Sigmoid colon (tissue), 7 donors: Measurements from ENCODE around the gene CTNND2. TPM values are rescaled to one million over a fixed set of nuclear protein-coding genes. Genes with fewer than 3 reads are reported as not detected.

ENCODE experiments used
- DNase-seq: peaks from one replicate; pipeline ENCODE4 v3.0.0-alpha.2; 2019
- H3K27ac ChIP-seq, 4 donors: fragments of 200-600 bp; sonication (generic); one replicate each; pipeline ENCODE4 v1.5.1; 2016 to 2019; ENCODE audit warnings: mild to moderate bottlenecking in 1 of 4
- H3K27me3 ChIP-seq, 3 donors: fragments of 200-600 bp; sonication (generic); one replicate each; pipeline ENCODE4 v1.5.1; 2019; ENCODE audit warnings: mild to moderate bottlenecking in 1 of 3
- H3K36me3 ChIP-seq, 4 donors: fragments of 200-600 bp; sonication (generic); one replicate each; pipeline ENCODE4 v1.5.1; 2016 to 2019
- H3K4me1 ChIP-seq, 4 donors: fragments of 200-600 bp; sonication (generic); one replicate each; pipeline ENCODE4 v1.5.1; 2017 to 2019
- H3K4me3 ChIP-seq, 4 donors: fragments of 200-600 bp; sonication (generic); one replicate each; pipeline ENCODE4 v1.5.1; 2017 to 2019; ENCODE audit warnings: mild to moderate bottlenecking in 2 of 4, moderate library complexity in 1 of 4
- H3K9me3 ChIP-seq, 4 donors: fragments of 200-600 bp in 3 of 4; sonication (generic) in 3 of 4; one replicate each; pipeline versions ENCODE4 v1.5.1 to v1.6.1; 2013 to 2019
- CTCF ChIP-seq, 4 experiments: fragments of 450-650 bp in 3 of 4; fragments of 200-600 bp in 1 of 4; IDR thresholded peaks; one replicate each; pipeline ENCODE4 v1.5.1; 2016 to 2019; ENCODE audit warnings: antibody characterized with exemption in 4 of 4, mild to moderate bottlenecking in 3 of 4, moderate library complexity in 2 of 4
- EP300 ChIP-seq, 4 donors: sonication (generic); formaldehyde crosslinking; IDR thresholded peaks; one replicate each; pipeline ENCODE4 v1.6.1; 2017; ENCODE audit warnings: antibody characterized with exemption in 4 of 4
- POLR2A ChIP-seq, 2 donors: fragments of 450-650 bp; IDR thresholded peaks; one replicate each; pipeline ENCODE4 v1.6.1; 2016; ENCODE audit warnings: antibody characterized with exemption in 2 of 2, mild to moderate bottlenecking in 2 of 2, moderate library complexity in 2 of 2
- POLR2AphosphoS5 ChIP-seq, 4 donors: sonication (generic); formaldehyde crosslinking; IDR thresholded peaks; one replicate each; pipeline ENCODE4 v1.6.1; 2017; ENCODE audit warnings: antibody characterized with exemption in 4 of 4
- WGBS, 2 donors: extraction: QIAGEN DNeasy Blood & Tissue Kit; methylation state at CpG; one replicate each; pipeline ENCODE4 v1.1.7; 2013; 5-methylcytosine and 5-hydroxymethylcytosine counted together
- intact Hi-C: fragments of 100-400 bp; cut with DNase I; formaldehyde crosslinking; loops from one replicate; pipeline ENCODE4 v1.15.1; 2023
- polyA plus RNA-seq, 3 donors: library from polyadenylated mRNA; stranded (reverse); fragments of 200-250 nt; gene quantifications; one replicate each; pipeline ENCODE4 v1.2.3, GENCODE V29; 2013
- total RNA-seq, 4 donors: library from RNA; depleted of rRNA; stranded (reverse); fragments of >200 nt; gene quantifications; one replicate each; pipeline ENCODE4 v1.1.0, GENCODE V29; 2016
- donor health status: healthy with polysubstance abuse.
- donor health status: Bipolar disorder and iron deficiency.
- donor health status: healthy.

Gene CTNND2
- total and polyA plus RNA-seq, 7 donors = 0.36 to 2.5 (median 0.84) TPM; not detected in 1

GRCh38 chr5:10999714-11000113, 904.5 kb downstream of the CTNND2 start:
- DNase-seq = no peak
- H3K27me3 ChIP-seq = peaks cover 0 to 2% (median 0%) of the 10 kb centered on the region in 3 donors
- 88 to 94% methylated on average over 11 of the region's 11 CpGs for WGBS, 2 donors

GRCh38 chr5:10995891-10996290, 908.4 kb downstream of the CTNND2 start:
- no peaks in the 10 kb centered on the region for H3K9me3 ChIP-seq
- H3K4me1 ChIP-seq = no peaks in the 10 kb centered on the region
- intact Hi-C loops = no loop called here
- WGBS, 2 donors = 86 to 90% methylated on average over 8 of the region's 8 CpGs
- no peak overlapping the region for H3K4me3 ChIP-seq
- H3K27me3 ChIP-seq = peaks cover 0 to 14% (median 7%) of the 10 kb centered on the region in 3 donors
- TF ChIP-seq CTCF (IDR thresholded peaks at IDR 0.05) (no peak), POLR2AphosphoS5 (IDR thresholded peaks at IDR 0.05) (no peak), EP300 (IDR thresholded peaks at IDR 0.05) (no peak), POLR2A (IDR thresholded peaks at IDR 0.05) (no peak)
- no peak for DNase-seq
- no peak overlapping the region for H3K27ac ChIP-seq
- H3K36me3 ChIP-seq = no peaks in the 10 kb centered on the region

More at GRCh38 chr5:10999714-11000113, 904.5 kb downstream of the CTNND2 start:
- Histone ChIP-seq H3K4me1 (no peaks in the 10 kb centered on the region), H3K9me3 (no peaks in the 10 kb centered on the region), H3K36me3 (no peaks in the 10 kb centered on the region), H3K4me3 (no peak overlapping the region), H3K27ac (no peak overlapping the region)
- no peak for TF ChIP-seq POLR2A (IDR thresholded peaks at IDR 0.05)
- TF ChIP-seq POLR2AphosphoS5 (IDR thresholded peaks at IDR 0.05) = no peak
- TF ChIP-seq CTCF (IDR thresholded peaks at IDR 0.05) = no peak
- no peak for TF ChIP-seq EP300 (IDR thresholded peaks at IDR 0.05)
- intact Hi-C loops = no loop called here

- Histone ChIP-seq H3K27ac (no peak overlapping the region), H3K4me1 (no peaks in the 10 kb centered on the region), H3K4me3 (no peak overlapping the region), H3K9me3 (no peaks in the 10 kb centered on the region), H3K27me3 (peaks cover 0 to 14% (median 7%) of the 10 kb centered on the region in 3 donors), H3K36me3 (no peaks in the 10 kb centered on the region)
- intact Hi-C loops = no loop called here
- whole genome bisulfite sequencing, 2 donors = 72 to 73% methylated on average over 20 to 23 of the region's 30 CpGs
- TF ChIP-seq CTCF (IDR thresholded peaks at IDR 0.05) = no peak
- no peak for TF ChIP-seq POLR2AphosphoS5 (IDR thresholded peaks at IDR 0.05)
- TF ChIP-seq EP300 (IDR thresholded peaks at IDR 0.05) = no peak
- no peak for TF ChIP-seq POLR2A (IDR thresholded peaks at IDR 0.05)
- no peak for DNase-seq
These were observed 909.9 kb downstream of the CTNND2 start for GRCh38 chr5:10994091-10994986.

GRCh38 chr5:10990634-10991033, 913.6 kb downstream of the CTNND2 start:
- H3K4me1 ChIP-seq = no peaks in the 10 kb centered on the region
- H3K9me3 ChIP-seq = no peaks in the 10 kb centered on the region
- H3K27me3 ChIP-seq = peaks cover 0 to 31% (median 18%) of the 10 kb centered on the region in 3 donors
- no peak for DNase-seq
- no peak overlapping the region for H3K4me3 ChIP-seq
- H3K36me3 ChIP-seq = no peaks in the 10 kb centered on the region
- no peak overlapping the region for H3K27ac ChIP-seq
- TF ChIP-seq POLR2A (IDR thresholded peaks at IDR 0.05) = no peak
- no peak for TF ChIP-seq CTCF (IDR thresholded peaks at IDR 0.05)
- TF ChIP-seq POLR2AphosphoS5 (IDR thresholded peaks at IDR 0.05) = no peak
- no peak for TF ChIP-seq EP300 (IDR thresholded peaks at IDR 0.05)
- 84 to 91% methylated on average over 9 of the region's 9 CpGs for WGBS, 2 donors
- intact Hi-C loops = no loop called here
